ENCODE data around the gene GREM2.

GREM2 gene

DNA sequence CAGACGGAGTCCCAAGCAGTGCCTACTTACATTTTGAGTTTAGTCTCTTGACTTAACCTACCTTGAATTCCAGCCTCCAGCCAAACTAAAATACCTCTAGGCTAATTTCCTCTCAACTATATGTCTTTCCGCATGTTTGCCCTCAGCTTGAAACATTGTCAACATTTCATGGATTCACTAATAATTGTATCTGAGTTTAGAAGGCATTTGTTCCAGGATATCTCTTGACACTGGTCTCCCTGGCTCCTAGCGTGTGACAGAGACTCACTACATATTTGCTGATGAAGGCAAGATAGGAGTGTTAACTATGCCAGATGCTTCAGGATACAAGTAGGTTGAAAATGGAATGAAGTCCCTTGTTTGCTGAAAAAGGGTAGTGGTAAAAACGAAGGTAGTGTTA lies 136.1 kb downstream of the GREM2 start:
- no peaks in the 10 kb centered on the region for H3K36me3 ChIP-seq (ENCODE audit: control insufficient read depth, insufficient read depth, low read length)
- H3K4me2 ChIP-seq (ENCODE audit: low read length) = no peak overlapping the region
- H3K9me3 ChIP-seq (ENCODE audit: control insufficient read depth, low read length) = no peaks in the 10 kb centered on the region
- H3K27ac ChIP-seq = no peak overlapping the region
- no peaks in the 10 kb centered on the region for H3K79me2 ChIP-seq
- TF ChIP-seq, protein P1, sequence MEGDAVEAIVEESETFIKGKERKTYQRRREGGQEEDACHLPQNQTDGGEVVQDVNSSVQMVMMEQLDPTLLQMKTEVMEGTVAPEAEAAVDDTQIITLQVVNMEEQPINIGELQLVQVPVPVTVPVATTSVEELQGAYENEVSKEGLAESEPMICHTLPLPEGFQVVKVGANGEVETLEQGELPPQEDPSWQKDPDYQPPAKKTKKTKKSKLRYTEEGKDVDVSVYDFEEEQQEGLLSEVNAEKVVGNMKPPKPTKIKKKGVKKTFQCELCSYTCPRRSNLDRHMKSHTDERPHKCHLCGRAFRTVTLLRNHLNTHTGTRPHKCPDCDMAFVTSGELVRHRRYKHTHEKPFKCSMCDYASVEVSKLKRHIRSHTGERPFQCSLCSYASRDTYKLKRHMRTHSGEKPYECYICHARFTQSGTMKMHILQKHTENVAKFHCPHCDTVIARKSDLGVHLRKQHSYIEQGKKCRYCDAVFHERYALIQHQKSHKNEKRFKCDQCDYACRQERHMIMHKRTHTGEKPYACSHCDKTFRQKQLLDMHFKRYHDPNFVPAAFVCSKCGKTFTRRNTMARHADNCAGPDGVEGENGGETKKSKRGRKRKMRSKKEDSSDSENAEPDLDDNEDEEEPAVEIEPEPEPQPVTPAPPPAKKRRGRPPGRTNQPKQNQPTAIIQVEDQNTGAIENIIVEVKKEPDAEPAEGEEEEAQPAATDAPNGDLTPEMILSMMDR (IDR thresholded peaks at IDR 0.05) = no peak
- no peak overlapping the region for H3K4me3 ChIP-seq (ENCODE audit: low read depth, low read length)
- no peak overlapping the region for H3K9ac ChIP-seq
- H3K4me1 ChIP-seq = no peaks in the 10 kb centered on the region
- no peak overlapping the region for H2AFZ ChIP-seq
- H3K27me3 ChIP-seq (ENCODE audit: control insufficient read depth, insufficient read depth, low read length) = no peaks in the 10 kb centered on the region

DNA sequence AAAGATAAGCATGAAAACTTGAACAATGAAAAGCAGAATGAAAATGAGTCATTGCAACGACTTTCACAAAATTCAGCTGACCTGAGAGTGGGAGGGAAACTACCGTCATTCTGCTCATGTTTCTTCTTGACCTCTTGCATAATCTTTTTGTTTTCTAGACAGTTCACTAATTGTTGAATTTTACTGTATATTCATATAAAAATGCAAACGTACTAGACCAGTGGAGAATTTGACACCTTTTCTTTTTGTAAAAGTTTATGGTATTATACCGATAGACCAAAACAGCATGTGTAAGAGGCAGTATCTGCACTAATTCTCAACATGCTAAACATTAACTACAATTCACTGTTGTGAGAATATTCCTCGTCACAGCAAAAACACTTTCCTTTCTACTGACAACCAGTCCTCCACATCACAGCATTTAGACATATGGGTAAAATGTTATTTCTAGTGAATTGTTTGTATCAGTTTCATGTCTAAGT lies 137.8 kb downstream of the GREM2 start:
- Histone ChIP-seq H3K79me2 (no peaks in the 10 kb centered on the region), H3K9me3 (ENCODE audit: control insufficient read depth, low read length) (no peaks in the 10 kb centered on the region), H3K4me1 (no peaks in the 10 kb centered on the region), H3K9ac (no peak overlapping the region), H2AFZ (no peak overlapping the region), H3K27ac (no peak overlapping the region), H3K27me3 (ENCODE audit: control insufficient read depth, insufficient read depth, low read length) (no peaks in the 10 kb centered on the region), H3K36me3 (ENCODE audit: control insufficient read depth, insufficient read depth, low read length) (no peaks in the 10 kb centered on the region), H3K4me3 (ENCODE audit: low read depth, low read length) (no peak overlapping the region), H3K4me2 (ENCODE audit: low read length) (no peak overlapping the region)
- TF ChIP-seq, protein P1 (IDR thresholded peaks at IDR 0.05) = no peak

DNA sequence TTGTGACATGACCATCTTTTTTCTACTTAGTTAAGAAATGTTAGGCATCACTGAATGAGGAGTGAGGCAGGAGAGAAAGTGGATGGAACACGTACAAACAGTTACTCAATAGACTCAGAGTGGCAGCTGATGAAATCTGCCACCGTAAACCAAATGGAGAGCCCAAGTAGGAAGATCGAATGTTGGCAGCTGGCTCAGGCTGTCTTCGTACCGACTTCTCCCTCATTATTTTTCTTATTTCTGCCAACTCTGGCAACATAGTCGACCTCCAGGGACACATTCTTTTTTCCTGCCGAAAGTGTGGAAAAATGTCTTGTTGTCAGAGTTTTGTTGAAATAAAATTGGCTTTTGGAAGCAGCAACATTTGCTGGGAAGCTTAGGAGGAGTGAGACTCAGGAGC lies 143.3 kb downstream of the GREM2 start:
- no peaks in the 10 kb centered on the region for H3K4me1 ChIP-seq
- H3K9me3 ChIP-seq (ENCODE audit: control insufficient read depth, low read length) = no peaks in the 10 kb centered on the region

DNA sequence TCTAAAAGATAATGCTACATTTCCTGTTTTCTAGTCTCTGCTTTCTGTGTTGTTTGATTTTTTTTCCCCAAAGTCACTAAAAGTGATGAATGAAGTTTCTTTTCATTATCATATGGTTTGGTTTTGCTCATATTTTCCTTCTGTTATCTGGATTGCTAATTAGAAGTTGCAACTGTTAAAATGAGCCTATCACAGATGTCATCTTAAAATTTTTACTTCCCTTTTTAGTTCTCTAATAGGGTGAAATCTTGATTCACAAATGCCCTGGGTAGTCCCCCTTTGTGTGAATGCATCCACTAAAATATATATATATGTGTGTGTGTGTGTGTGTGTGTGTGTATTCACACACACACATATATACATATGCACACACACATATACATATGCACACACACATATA lies 144.1 kb downstream of the GREM2 start:
- H3K4me2 ChIP-seq (ENCODE audit: low read length) = no peak overlapping the region
- no peaks in the 10 kb centered on the region for H3K27me3 ChIP-seq (ENCODE audit: control insufficient read depth, insufficient read depth, low read length)
- TF ChIP-seq, protein P1 (IDR thresholded peaks at IDR 0.05) = no peak
- no peak overlapping the region for H3K9ac ChIP-seq
- H3K9me3 ChIP-seq (ENCODE audit: control insufficient read depth, low read length) = no peaks in the 10 kb centered on the region
- no peaks in the 10 kb centered on the region for H3K36me3 ChIP-seq (ENCODE audit: control insufficient read depth, insufficient read depth, low read length)
- no peak overlapping the region for H3K27ac ChIP-seq
- H3K4me3 ChIP-seq (ENCODE audit: low read depth, low read length) = no peak overlapping the region
- H2AFZ ChIP-seq = no peak overlapping the region
- H3K4me1 ChIP-seq = no peaks in the 10 kb centered on the region
- H3K79me2 ChIP-seq = no peaks in the 10 kb centered on the region

More for the DNA sequence above, 143.3 kb downstream of the GREM2 start:
- Histone ChIP-seq H3K79me2 (no peaks in the 10 kb centered on the region), H3K4me2 (ENCODE audit: low read length) (no peak overlapping the region), H3K27ac (no peak overlapping the region), H3K9ac (no peak overlapping the region), H3K36me3 (ENCODE audit: control insufficient read depth, insufficient read depth, low read length) (no peaks in the 10 kb centered on the region), H3K4me3 (ENCODE audit: low read depth, low read length) (no peak overlapping the region), H2AFZ (no peak overlapping the region), H3K27me3 (ENCODE audit: control insufficient read depth, insufficient read depth, low read length) (no peaks in the 10 kb centered on the region)
- TF ChIP-seq, protein P1 (IDR thresholded peaks at IDR 0.05) = no peak

DNA sequence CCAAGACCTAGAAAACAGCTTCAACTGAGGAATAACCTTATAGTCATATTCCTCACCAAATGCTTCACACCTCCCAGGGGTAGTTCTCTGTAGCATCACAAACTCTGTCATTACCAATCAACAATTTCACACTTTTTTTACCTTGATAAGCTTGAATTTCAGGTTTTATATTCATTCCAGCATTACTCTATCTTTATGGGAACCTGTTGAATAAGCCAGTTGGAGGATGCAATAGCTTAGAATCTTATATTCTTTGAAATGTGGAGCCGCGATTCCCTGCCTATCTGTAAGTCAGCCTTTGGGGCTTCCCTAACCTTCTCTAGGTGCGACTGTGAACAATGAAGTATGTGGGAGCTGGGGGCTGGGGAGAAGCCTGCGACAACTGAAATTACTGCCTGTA lies 145.4 kb downstream of the GREM2 start:
- Histone ChIP-seq H3K36me3 (ENCODE audit: control insufficient read depth, insufficient read depth, low read length) (no peaks in the 10 kb centered on the region), H3K27me3 (ENCODE audit: control insufficient read depth, insufficient read depth, low read length) (no peaks in the 10 kb centered on the region), H3K9me3 (ENCODE audit: control insufficient read depth, low read length) (no peaks in the 10 kb centered on the region), H3K27ac (no peak overlapping the region), H3K4me2 (ENCODE audit: low read length) (no peak overlapping the region), H2AFZ (no peak overlapping the region), H3K4me1 (no peaks in the 10 kb centered on the region), H3K9ac (no peak overlapping the region), H3K4me3 (ENCODE audit: low read depth, low read length) (no peak overlapping the region), H3K79me2 (no peaks in the 10 kb centered on the region)
- TF ChIP-seq, protein P1 (IDR thresholded peaks at IDR 0.05) = no peak

Data from parathyroid adenoma (tissue), 2 donors.